HepG2 (cell line): ENCODE data around the gene DNAJC10.

ENCODE experiments used
- ETS1 ChIP-seq: sonication (generic); formaldehyde crosslinking; IDR thresholded peaks from 2 replicates; pipeline ENCODE4 v1.4.0; 2020; ENCODE audit warnings: missing genetic modification reagents
- GABPB1 ChIP-seq: IDR thresholded peaks from 2 replicates; pipeline ENCODE4 v1.6.1; 2016; ENCODE audit warnings: mild to moderate bottlenecking, missing genetic modification reagents, moderate library complexity, missing compliant biosample characterization
- MLX ChIP-seq: IDR thresholded peaks from 2 replicates; pipeline ENCODE4 v1.6.1; 2016
- ZNF317 ChIP-seq: sonication (generic); formaldehyde crosslinking; IDR thresholded peaks from 2 replicates; pipeline ENCODE4 v1.5.0; 2020; ENCODE audit warnings: mild to moderate bottlenecking, missing genetic modification reagents

DNA sequence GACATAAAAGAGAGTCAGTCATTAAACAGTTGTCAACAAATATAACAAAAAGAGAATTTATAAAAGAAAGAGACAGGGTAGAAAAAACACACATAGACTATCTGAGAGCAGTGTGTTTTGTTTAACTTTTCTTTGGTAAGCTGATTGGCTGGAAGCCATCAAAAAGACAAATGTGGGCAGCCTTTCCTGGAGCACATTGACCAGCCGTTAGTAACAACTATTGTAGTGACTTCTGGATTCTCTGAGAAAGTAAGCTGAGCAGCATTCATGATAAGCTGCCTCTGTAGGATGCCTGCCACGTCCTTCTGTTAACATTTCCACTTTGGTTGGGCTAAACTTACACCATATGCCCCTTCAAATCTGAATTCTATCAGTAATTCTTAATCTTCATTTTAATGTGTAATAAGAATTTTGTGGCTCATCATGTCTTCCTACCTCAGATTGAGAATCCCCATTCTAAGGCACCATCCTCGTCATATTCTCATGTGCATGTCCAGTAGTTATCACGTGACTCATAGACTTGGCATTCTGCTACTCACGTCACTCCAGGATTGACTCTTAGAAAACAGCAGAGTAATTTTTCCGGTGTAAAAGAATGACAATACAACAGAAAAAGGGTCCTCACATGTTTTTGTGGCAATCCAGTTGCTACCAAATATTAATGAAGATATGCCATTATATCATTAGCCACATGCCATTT lies 43.4 kb upstream of the DNAJC10 start:
- TF ChIP-seq ZNF317 (CRISPR knock-in tag) (no peak), MLX (CRISPR knock-in tag) (no peak), GABPB1 (CRISPR knock-in tag) (no peak), ETS1 (CRISPR knock-in tag) (no peak)
